H1 (cell line): ENCODE results near the gene ULBP1. TPM values are rescaled to one million over a fixed set of nuclear protein-coding genes. Genes with fewer than 3 reads are reported as not detected.
A peak's percentile ranks its signal among the peaks of the same experiment; 100 is the strongest.
"Not testable (repeated sequence)": the region's sequence is repeated elsewhere in the genome, so short reads cannot be mapped to it uniquely, and the experiment has no call there.

Experiments used
- CTCF ChIA-PET: fragments of 300-600 bp; sonication (Branson Sonifier 250); formaldehyde crosslinking; loops from one replicate; lab custom pipeline; 2021; ENCODE audit not compliant: partially characterized antibody; lab: Charles Lee
- POLR2A ChIA-PET: fragments of 300-600 bp; sonication (Branson Sonifier 250); formaldehyde crosslinking; loops from one replicate; lab custom pipeline; 2021; ENCODE audit warnings: inconsistent platforms; ENCODE audit not compliant: partially characterized antibody; lab: Charles Lee
- DNase-seq, 2 experiments: peaks; one replicate each; pipeline versions ENCODE4 v3.0.0 to v3.0.0-alpha.2; 2010 to 2022; ENCODE audit warnings: low spot score in 2 of 2, low read depth in 1 of 2, mixed read lengths in 1 of 2
- FAIRE-seq: peaks from 2 replicates; lab custom pipeline; 2011; peaks lifted over from hg19 to GRCh38; lab: Jason Lieb, UNC
- H2AFZ ChIP-seq: 2 replicates; pipeline ENCODE4 v1.8.1; 2012; ENCODE audit warnings: low read length, inconsistent platforms
- H2AK5ac ChIP-seq: 2 replicates; pipeline ENCODE4 v1.6.1; 2013; ENCODE audit warnings: low read depth, low read length
- H2BK120ac ChIP-seq: replicated peaks from 2 replicates; pipeline ENCODE3; 2013; ENCODE audit warnings: low read depth, low read length, inconsistent platforms
- H2BK12ac ChIP-seq: 2 replicates; pipeline ENCODE4 v1.6.1; 2013; ENCODE audit warnings: low read depth, low read length
- H2BK15ac ChIP-seq: 2 replicates; pipeline ENCODE4 v1.6.1; 2013; ENCODE audit warnings: low read length
- H2BK20ac ChIP-seq: 2 replicates; pipeline ENCODE4 v1.6.1; 2013; ENCODE audit warnings: low read length
- H2BK5ac ChIP-seq: 2 replicates; pipeline ENCODE4 v1.6.1; 2013; ENCODE audit warnings: low read depth, low read length
- H3K14ac ChIP-seq: 2 replicates; pipeline ENCODE4 v1.6.1; 2013; ENCODE audit warnings: inconsistent platforms; ENCODE audit not compliant: insufficient read length
- H3K18ac ChIP-seq: 2 replicates; pipeline ENCODE4 v1.6.1; 2013; ENCODE audit warnings: low read length; ENCODE audit errors: extremely low read depth
- H3K23ac ChIP-seq: 2 replicates; pipeline ENCODE4 v1.6.1; 2013; ENCODE audit warnings: inconsistent platforms; ENCODE audit not compliant: insufficient read length
- H3K23me2 ChIP-seq: 2 replicates; pipeline ENCODE4 v1.6.1; 2013; ENCODE audit warnings: low read depth, low read length
- H3K27ac ChIP-seq: 2 replicates; pipeline ENCODE4 v1.6.1; 2011; ENCODE audit warnings: low read depth, low read length, inconsistent platforms
- H3K27me3 ChIP-seq, 4 experiments: replicated peaks in 1 of 4; 1 replicate in 1 of 4; 2 replicates in 3 of 4; pipeline versions ENCODE4 v1.6.1 to v1.8.1; 2011 to 2013; ENCODE audit warnings: low read length in 3 of 4, mild to moderate bottlenecking in 3 of 4, inconsistent platforms in 2 of 4, mixed read lengths in 2 of 4, moderate library complexity in 1 of 4; ENCODE audit not compliant: control insufficient read depth in 3 of 4, insufficient read depth in 3 of 4; ENCODE audit errors: extremely low read depth in 1 of 4
- H3K36me3 ChIP-seq, 4 experiments: 2 replicates each; pipeline versions ENCODE4 v1.6.1 to v1.8.1; 2011 to 2013; ENCODE audit warnings: mild to moderate bottlenecking in 4 of 4, low read length in 3 of 4, moderate library complexity in 2 of 4, control low read depth in 1 of 4, inconsistent platforms in 1 of 4; ENCODE audit not compliant: insufficient read depth in 4 of 4, control insufficient read depth in 2 of 4
- H3K4ac ChIP-seq: replicated peaks from 2 replicates; pipeline ENCODE3; 2013; ENCODE audit warnings: low read length, low read depth, mixed read lengths, inconsistent platforms; ENCODE audit not compliant: insufficient read length
- H3K4me1 ChIP-seq, 4 experiments: replicated peaks in 1 of 4; 1 replicate in 1 of 4; 2 replicates in 3 of 4; pipeline versions ENCODE4 v1.6.1 to v1.8.1; 2011 to 2013; ENCODE audit warnings: low read length in 3 of 4, inconsistent platforms in 2 of 4, mixed read lengths in 1 of 4; ENCODE audit not compliant: insufficient read depth in 4 of 4, control insufficient read depth in 3 of 4
- H3K4me2 ChIP-seq, 2 experiments: 2 replicates each; pipeline versions ENCODE4 v1.6.1 to v1.8.1; 2011 to 2013; ENCODE audit warnings: low read depth in 2 of 2, low read length in 2 of 2, control low read depth in 1 of 2, inconsistent platforms in 1 of 2, mild to moderate bottlenecking in 1 of 2; ENCODE audit not compliant: insufficient read depth in 1 of 2
- H3K4me3 ChIP-seq, 4 experiments: fragments of 200-600, 300-600 bp in 1 of 4; sonication (generic), shearing (Covaris generic), sonication (Bioruptor Twin) in 1 of 4; 2 replicates each; pipeline versions ENCODE4 v1.5.1 to v1.8.1; 2011 to 2016; ENCODE audit warnings: low read length in 4 of 4, low read depth in 3 of 4, control low read depth in 2 of 4, inconsistent platforms in 2 of 4, mild to moderate bottlenecking in 2 of 4, mixed read lengths in 1 of 4, moderate library complexity in 1 of 4; ENCODE audit not compliant: insufficient read depth in 2 of 4; ENCODE audit errors: extremely low read depth in 1 of 4
- H3K56ac ChIP-seq: replicated peaks from 2 replicates; pipeline ENCODE3; 2013; ENCODE audit warnings: low read depth, mild to moderate bottlenecking, mixed read lengths, low read length, inconsistent platforms; ENCODE audit not compliant: insufficient read length
- H3K79me1 ChIP-seq: 2 replicates; pipeline ENCODE4 v1.6.1; 2013; ENCODE audit warnings: low read depth, low read length, control low read depth
- H3K79me2 ChIP-seq, 2 experiments: 2 replicates each; pipeline versions ENCODE4 v1.6.1 to v1.8.1; 2012 to 2013; ENCODE audit warnings: low read length in 2 of 2, mild to moderate bottlenecking in 2 of 2, inconsistent platforms in 1 of 2; ENCODE audit not compliant: insufficient read depth in 2 of 2, control insufficient read depth in 1 of 2
- H3K9ac ChIP-seq, 4 experiments: replicated peaks in 1 of 4; 1 replicate in 1 of 4; 2 replicates in 3 of 4; pipeline versions ENCODE4 v1.6.1 to v1.8.1; 2011 to 2013; ENCODE audit warnings: low read depth in 3 of 4, low read length in 3 of 4, control low read depth in 2 of 4, mild to moderate bottlenecking in 2 of 4, moderate library complexity in 2 of 4, inconsistent platforms in 1 of 4; ENCODE audit errors: extremely low read depth in 1 of 4
- H3K9me3 ChIP-seq, 2 experiments: 2 replicates each; pipeline versions ENCODE4 v1.6.1 to v1.8.1; 2012 to 2013; ENCODE audit warnings: mild to moderate bottlenecking in 2 of 2, moderate library complexity in 2 of 2, control low read depth in 1 of 2, inconsistent platforms in 1 of 2, low read depth in 1 of 2, low read length in 1 of 2, mixed read lengths in 1 of 2; ENCODE audit not compliant: insufficient read depth in 2 of 2
- H4K20me1 ChIP-seq, 2 experiments: replicated peaks in 1 of 2; 2 replicates each; pipeline versions ENCODE3 to v1.8.1; 2011 to 2013; ENCODE audit warnings: inconsistent platforms in 2 of 2, low read length in 2 of 2, mild to moderate bottlenecking in 1 of 2; ENCODE audit not compliant: insufficient read depth in 2 of 2, control insufficient read depth in 1 of 2
- H4K5ac ChIP-seq: 2 replicates; pipeline ENCODE4 v1.6.1; 2013; ENCODE audit warnings: low read length, low read depth, mixed read lengths, inconsistent platforms; ENCODE audit not compliant: insufficient read length
- H4K8ac ChIP-seq: 2 replicates; pipeline ENCODE4 v1.8.0; 2013; ENCODE audit warnings: mild to moderate bottlenecking, moderate library complexity, low read length, inconsistent platforms; ENCODE audit not compliant: insufficient read depth; ENCODE audit errors: extremely low read depth
- H4K91ac ChIP-seq: replicated peaks from 2 replicates; pipeline ENCODE3; 2013; ENCODE audit warnings: low read length, mixed read lengths, inconsistent platforms; ENCODE audit not compliant: insufficient read length
- EZH2 ChIP-seq: fragments of 200-600 bp; sonication (generic); IDR thresholded peaks from 2 replicates; pipeline ENCODE4 v1.7.1; 2012; ENCODE audit warnings: low read depth, mild to moderate bottlenecking, moderate library complexity, low read length, inconsistent platforms; ENCODE audit not compliant: severe bottlenecking
- RNF2 ChIP-seq: fragments of 200-900, 300-1000 bp; sonication (generic); IDR thresholded peaks from 2 replicates; pipeline ENCODE4 v1.7.1; 2016; ENCODE audit warnings: borderline replicate concordance, low read depth, mild to moderate bottlenecking, antibody characterized with exemption, low read length; ENCODE audit not compliant: poor library complexity, severe bottlenecking; ENCODE audit errors: missing control alignments
- WGBS, 2 experiments: shearing (Covaris generic) in 1 of 2; methylation state at CpG; one replicate each; pipeline versions ENCODE4 v1.1.6 to v1.1.7; 2013 to 2015; ENCODE audit warnings: low lambda C conversion rate in 2 of 2, mixed read lengths in 2 of 2, inconsistent platforms in 1 of 2, low coverage in 1 of 2, missing lambda C conversion rate in 1 of 2; ENCODE audit not compliant: insufficient replicate concordance in 2 of 2, insufficient coverage in 1 of 2, insufficient read length in 1 of 2; ENCODE audit errors: extremely low coverage in 1 of 2, missing lambda C conversion rate in 1 of 2; 5-methylcytosine and 5-hydroxymethylcytosine counted together
- polyA plus RNA-seq, 7 experiments: library from polyadenylated mRNA; depleted of rRNA in 3 of 7; stranded (reverse) in 5 of 7; unstranded in 2 of 7; fragments of >200 nt in 5 of 7; fragments of 200-250 nt in 2 of 7; gene quantifications; 1 replicate in 5 of 7; 2 replicates in 1 of 7; 4 replicates in 1 of 7; pipeline versions ENCODE4 v1.2.1 to v1.2.3, GENCODE V29; 2011 to 2013; ENCODE audit warnings: missing spikeins in 2 of 7, mixed read lengths in 2 of 7
- total RNA-seq: library from RNA; stranded (reverse); fragmentation: NEBNext Ultra II Directional; extraction: Animal tissue kit (Norgen Biotek cat#: 25700); gene quantifications from 2 replicates; pipeline ENCODE4 v1.2.1, GENCODE V29; 2021

ULBP1 gene
- total and polyA plus RNA-seq, 2 of the 8 experiments (the other 6 are each of a cell fraction or from before 2014, with no cell fraction given) = 0.32 to 0.60 TPM

DNA sequence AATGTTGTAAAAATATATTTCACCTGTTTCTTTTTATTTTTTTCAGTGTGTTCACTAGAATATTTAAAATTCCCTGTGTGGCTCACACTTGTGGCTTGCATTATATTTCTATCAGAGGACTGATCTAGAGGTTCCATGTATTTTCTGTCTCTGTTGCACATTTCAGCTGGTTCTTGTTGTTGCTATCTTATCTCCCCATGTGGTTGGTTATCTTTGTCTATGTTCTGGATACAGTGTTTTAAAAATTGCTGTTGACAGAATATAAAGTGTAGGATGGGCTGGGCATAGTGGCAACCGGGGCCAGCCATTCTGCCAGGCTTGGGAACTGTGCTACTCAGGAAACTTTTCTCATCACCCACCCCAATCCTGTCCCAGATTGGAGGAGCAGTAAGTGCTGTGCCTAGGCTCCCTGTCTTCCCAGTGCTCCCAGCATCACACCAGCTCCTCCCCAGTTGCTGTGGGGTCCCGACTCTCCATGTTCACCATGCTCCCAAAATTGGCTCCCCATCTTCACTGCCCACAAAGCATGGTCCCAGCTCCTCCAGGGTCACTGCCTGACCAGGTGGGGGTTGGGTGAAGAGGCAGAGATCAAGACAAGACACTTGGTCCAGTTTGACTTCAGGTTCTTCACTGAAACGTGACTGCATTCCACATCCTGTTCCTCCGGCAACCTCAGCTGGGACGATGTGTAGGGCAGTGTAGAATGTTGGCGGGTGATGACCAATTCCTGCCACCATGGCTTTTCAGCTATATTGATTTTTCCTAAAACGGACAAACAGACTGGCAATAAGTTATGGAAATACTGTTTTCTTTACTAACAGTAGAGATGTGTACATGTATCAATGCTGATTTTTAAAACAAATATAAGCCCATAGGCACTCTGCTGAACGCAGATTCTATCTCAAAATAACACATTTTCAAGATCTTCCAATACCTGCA lies 49.4 kb downstream of the ULBP1 start:
- H3K4me2 ChIP-seq, H3K9me3 ChIP-seq, H3K14ac ChIP-seq, H4K8ac ChIP-seq, H3K23ac ChIP-seq, H3K56ac ChIP-seq, H4K91ac ChIP-seq, H3K18ac ChIP-seq, H3K23me2 ChIP-seq, H2BK120ac ChIP-seq, H3K4me3 ChIP-seq, H3K4ac ChIP-seq, H3K4me1 ChIP-seq, H2BK5ac ChIP-seq, H2BK12ac ChIP-seq, H3K9ac ChIP-seq, H3K27ac ChIP-seq, H2AK5ac ChIP-seq, H4K20me1 ChIP-seq, FAIRE-seq, H3K79me2 ChIP-seq, H2AFZ ChIP-seq, H2BK15ac ChIP-seq, POLR2A ChIA-PET, H4K5ac ChIP-seq, H3K36me3 ChIP-seq, H3K79me1 ChIP-seq, H2BK20ac ChIP-seq, DNase-seq: not testable (repeated sequence)
- CTCF ChIA-PET = interaction anchor here (1.1 kb wide), 1 partner anchor 173 kb away, joined by 3 read pairs; no protein-coding TSS in a partner anchor
- WGBS, 2 experiments = 47% methylated on average over 8 of the region's 8 CpGs; no CpG with 5 or more reads in 1 of the 2 experiments
- H3K27me3 ChIP-seq = peaks cover 39 to 73% (median 57%) of the 10 kb centered on the region in 4 experiments
- TF ChIP-seq EZH2 = peak; percentile 15
- peak; percentile 55 for TF ChIP-seq RNF2
